NB4 (cell line): ENCODE results near the gene UGT2B10.
"Not testable (repeated sequence)": the region's sequence is repeated elsewhere in the genome, so short reads cannot be mapped to it uniquely, and the experiment has no call there.

Experiments used
- DNase-seq: peaks from one replicate; pipeline ENCODE4 v3.0.0; 2010; ENCODE audit warnings: low read depth
- H3K4me3 ChIP-seq: one replicate; pipeline ENCODE4 v1.5.1; 2011; ENCODE audit warnings: mild to moderate bottlenecking, low read depth, low read length, moderate library complexity
- MYC ChIP-seq: IDR thresholded peaks from 2 replicates; pipeline ENCODE4 v1.6.1; 2011; ENCODE audit warnings: low read depth, low read length
- POLR2A ChIP-seq: IDR thresholded peaks from 2 replicates; pipeline ENCODE4 v1.6.1; 2011; ENCODE audit warnings: mild to moderate bottlenecking; ENCODE audit not compliant: insufficient read length; ENCODE audit errors: extremely low read depth
- TF ChIP-seq, protein P1 (sequence below): IDR thresholded peaks from one replicate; pipeline ENCODE4 v1.5.1; 2012; ENCODE audit warnings: low read depth, low read length
- TF ChIP-seq, protein P2 (sequence below): IDR thresholded peaks from 2 replicates; pipeline ENCODE4 v1.6.1; 2011; ENCODE audit warnings: low read depth, low read length

The UGT2B10 gene

DNA sequence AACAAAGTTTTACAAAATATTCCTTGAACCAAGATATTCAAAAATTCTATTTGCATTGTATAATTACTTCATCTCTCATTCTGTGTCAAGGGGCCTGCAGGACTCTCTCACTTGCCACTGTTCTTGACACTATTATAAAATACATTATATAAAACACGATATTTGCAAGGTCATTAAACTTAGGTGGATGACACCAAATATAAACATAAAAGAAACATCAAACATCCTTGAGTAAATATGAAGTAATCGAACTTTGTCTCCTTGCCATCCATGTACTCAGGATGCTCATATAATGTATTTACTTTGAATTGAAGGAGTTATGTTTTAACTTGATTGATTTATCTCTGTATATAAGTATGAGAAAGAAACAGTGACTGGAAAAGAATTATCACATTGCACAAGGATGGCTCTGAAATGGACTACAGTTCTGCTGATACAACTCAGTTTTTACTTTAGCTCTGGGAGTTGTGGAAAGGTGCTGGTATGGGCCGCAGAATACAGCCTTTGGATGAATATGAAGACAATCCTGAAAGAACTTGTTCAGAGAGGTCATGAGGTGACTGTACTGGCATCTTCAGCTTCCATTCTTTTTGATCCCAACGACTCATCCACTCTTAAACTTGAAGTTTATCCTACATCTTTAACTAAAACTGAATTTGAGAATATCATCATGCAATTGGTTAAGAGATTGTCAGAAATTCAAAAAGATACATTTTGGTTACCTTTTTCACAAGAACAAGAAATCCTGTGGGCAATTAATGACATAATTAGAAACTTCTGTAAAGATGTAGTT lies at the start of gene UGT2B10:
UGT2B10 (plus strand) TSS at position 378 of the 793 bp plus-strand sequence; CDS start at position 404, 26 bp downstream.
- H3K4me3 ChIP-seq, DNase-seq: not testable (repeated sequence)

DNA sequence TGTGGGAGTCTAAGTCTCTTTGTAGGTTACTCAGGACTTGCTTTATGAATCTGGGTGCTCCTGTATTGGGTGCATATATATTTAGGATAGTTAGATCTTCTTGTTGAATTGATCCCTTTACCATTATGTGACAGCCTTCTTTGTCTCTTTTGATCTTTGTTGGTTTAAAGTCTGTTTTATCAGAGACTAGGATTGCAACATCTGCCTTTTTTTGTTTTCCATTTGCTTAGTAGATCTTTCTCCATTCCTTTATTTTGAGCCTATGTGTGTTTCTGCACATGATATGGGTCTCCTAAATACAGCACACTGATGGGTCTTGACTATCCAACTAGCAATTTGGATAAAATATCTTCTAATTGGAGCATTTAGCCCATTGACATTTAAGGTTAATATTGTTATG lies 44.0 kb upstream of the UGT2B10 start:
- not testable (repeated sequence) for H3K4me3 ChIP-seq, DNase-seq

DNA sequence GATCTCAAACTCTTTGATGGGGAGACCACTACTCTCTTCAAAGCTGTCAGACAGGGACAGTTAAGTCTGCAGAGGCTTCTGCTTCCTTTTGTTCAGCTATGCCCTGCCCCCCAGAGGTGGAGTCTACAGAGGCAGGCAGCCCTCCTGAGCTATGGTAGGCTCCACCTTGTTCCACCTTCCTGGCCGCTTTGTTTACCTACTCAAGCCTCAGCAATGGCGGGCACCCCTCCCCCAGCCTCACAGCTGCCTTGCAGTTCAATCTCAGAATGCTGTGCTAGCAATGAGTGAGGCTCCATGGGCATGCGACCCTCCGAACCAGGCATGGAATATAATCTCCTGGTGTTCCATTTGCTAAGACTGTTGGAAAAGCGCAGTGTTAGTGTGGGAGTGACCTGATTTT lies 42.1 kb upstream of the UGT2B10 start:
- no peak overlapping the region for H3K4me3 ChIP-seq
- TF ChIP-seq, protein P1, sequence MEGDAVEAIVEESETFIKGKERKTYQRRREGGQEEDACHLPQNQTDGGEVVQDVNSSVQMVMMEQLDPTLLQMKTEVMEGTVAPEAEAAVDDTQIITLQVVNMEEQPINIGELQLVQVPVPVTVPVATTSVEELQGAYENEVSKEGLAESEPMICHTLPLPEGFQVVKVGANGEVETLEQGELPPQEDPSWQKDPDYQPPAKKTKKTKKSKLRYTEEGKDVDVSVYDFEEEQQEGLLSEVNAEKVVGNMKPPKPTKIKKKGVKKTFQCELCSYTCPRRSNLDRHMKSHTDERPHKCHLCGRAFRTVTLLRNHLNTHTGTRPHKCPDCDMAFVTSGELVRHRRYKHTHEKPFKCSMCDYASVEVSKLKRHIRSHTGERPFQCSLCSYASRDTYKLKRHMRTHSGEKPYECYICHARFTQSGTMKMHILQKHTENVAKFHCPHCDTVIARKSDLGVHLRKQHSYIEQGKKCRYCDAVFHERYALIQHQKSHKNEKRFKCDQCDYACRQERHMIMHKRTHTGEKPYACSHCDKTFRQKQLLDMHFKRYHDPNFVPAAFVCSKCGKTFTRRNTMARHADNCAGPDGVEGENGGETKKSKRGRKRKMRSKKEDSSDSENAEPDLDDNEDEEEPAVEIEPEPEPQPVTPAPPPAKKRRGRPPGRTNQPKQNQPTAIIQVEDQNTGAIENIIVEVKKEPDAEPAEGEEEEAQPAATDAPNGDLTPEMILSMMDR = no peak
- DNase-seq = no peak

DNA sequence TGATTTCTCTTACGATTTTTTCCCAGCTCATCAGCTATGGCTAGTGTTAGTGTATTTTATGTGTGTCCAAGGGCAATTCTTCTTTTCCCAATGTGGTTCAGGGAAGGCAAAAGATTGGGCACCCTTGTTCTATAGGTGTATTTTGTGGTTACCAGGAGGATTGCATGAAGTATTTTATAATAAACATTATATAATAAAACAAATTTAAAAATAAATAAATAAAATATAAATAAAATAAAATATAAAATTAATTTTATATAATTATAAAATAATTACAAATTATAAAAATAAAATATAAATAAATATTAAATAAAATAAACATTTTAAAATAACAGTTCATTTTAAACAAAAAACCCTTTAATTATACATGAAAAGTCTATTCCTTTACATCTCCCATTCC lies 35.6 kb upstream of the UGT2B10 start:
- TF ChIP-seq, protein P1 = no peak
- TF ChIP-seq, protein P2, sequence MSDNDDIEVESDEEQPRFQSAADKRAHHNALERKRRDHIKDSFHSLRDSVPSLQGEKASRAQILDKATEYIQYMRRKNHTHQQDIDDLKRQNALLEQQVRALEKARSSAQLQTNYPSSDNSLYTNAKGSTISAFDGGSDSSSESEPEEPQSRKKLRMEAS = no peak
- TF ChIP-seq MYC (no peak), POLR2A (no peak)
- no peak for DNase-seq
- no peak overlapping the region for H3K4me3 ChIP-seq

DNA sequence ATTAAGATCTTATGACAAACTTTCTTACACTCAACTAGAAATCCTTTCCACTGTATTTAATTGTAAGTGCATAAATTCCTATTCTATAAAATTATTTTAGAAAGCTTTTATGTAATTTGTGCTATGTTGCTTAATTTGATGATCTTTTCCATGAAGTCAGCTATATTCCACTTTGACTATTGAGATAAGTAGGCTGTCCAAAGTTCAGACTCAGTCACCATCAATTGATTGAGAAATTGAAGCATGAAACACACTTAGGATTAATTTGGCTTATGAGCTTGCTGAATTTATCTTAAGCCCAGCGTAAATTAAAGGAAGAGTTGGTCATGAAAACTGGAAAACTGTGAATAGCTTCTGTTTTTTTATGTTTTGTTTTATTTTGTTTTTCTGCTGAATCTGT lies 18.7 kb upstream of the UGT2B10 start:
- TF ChIP-seq, protein P1 = no peak
- TF ChIP-seq, protein P2 = no peak
- no peak for TF ChIP-seq POLR2A
- TF ChIP-seq MYC = no peak
- DNase-seq = no peak
- no peak overlapping the region for H3K4me3 ChIP-seq

DNA sequence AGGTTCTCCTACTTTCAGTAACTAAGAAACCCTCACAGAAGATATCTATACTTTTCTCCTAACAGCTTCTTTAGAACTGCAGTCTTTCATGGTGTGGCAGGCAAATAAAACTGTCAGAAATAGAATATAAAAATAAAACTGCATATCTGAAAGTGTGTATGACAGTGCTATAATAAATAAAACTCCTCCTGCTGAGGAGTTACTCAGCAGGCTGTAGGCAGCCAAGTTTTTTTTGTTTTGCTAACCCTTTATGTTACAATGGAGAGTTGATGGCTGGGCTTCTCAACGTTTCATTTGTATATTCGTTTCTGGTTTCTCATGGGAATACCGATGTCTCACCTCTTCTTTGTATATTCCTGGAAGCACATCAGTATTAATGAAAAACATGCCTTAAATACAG lies 18.2 kb upstream of the UGT2B10 start:
- TF ChIP-seq MYC (no peak), POLR2A (no peak)
- TF ChIP-seq, protein P2 = no peak
- TF ChIP-seq, protein P1 = no peak
- DNase-seq = no peak
- no peak overlapping the region for H3K4me3 ChIP-seq

DNA sequence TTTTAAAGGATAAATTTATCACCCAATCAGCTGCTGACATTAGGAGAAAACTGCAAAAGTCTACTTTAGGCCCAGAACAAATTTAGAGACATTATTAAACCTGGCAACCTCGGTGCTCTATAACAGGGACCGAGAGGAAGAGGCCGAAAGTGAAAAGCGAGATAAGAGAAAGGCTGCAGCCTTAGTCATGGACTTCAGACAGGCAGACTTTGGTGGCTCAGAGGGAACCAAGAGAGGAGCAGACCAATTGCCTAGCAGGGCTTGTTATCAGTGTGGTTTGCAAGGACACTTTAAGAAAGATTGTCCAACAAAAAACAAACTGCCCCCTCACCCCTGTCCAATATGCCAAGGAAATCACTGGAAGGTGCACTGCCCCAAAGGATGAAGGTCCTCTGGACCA lies 12.8 kb upstream of the UGT2B10 start:
- H3K4me3 ChIP-seq = no peak overlapping the region
- TF ChIP-seq MYC (no peak), POLR2A (no peak)
- TF ChIP-seq, protein P1 = no peak
- TF ChIP-seq, protein P2 = no peak
- no peak for DNase-seq
